Cerebellar cortex (tissue), 1 donor: Measurements from ENCODE around the gene DLX5.
"Not testable (repeated sequence)": the region's sequence is repeated elsewhere in the genome, so short reads cannot be mapped to it uniquely, and the experiment has no call there.

Experiments used
- DNase-seq: peaks from one replicate; pipeline ENCODE4 v3.0.0-alpha.2; 2015; ENCODE audit warnings: low spot score

Gene DLX5

GRCh38 chr7:97024209-97025129, at the start of gene DLX5:
Gene DLX5, minus strand, starts transcription at chr7:97024831. Its CDS starts 208 bp downstream, at chr7:97024623.
- no peak for DNase-seq

GRCh38 chr7:97072025-97072424, 47.4 kb upstream of the DLX5 start:
- DNase-seq: not testable (repeated sequence)

DNA sequence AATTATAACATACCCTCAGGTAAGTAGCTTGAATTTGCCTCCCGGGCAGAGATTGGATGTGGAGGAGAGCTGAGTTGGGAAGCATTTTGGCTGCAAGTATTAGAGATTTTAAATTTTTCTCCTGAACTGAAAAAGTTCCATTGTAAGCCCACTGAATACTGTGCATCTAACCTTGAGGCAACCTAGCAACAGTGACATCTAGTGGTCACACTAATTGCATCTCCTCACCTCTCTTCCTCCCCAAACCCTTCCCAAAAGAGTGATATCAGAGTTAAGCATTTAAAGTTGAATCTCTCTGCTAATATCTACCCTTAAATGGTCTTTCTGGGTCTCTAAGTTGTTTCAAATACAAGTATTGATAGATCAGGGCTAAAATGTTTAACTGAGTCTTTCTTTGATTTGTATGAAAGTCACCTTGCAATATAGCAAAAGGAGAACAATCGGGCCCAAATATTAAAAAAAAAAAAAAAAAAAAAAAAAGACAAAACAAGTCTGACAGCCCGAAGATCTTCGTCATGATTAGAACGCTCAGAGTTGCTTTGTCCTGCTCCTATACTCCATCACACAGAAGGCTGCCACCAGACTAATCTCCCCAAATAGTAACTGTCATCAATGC, 40.4 kb upstream of the DLX5 start:
- DNase-seq: peak; percentile 58

DNA sequence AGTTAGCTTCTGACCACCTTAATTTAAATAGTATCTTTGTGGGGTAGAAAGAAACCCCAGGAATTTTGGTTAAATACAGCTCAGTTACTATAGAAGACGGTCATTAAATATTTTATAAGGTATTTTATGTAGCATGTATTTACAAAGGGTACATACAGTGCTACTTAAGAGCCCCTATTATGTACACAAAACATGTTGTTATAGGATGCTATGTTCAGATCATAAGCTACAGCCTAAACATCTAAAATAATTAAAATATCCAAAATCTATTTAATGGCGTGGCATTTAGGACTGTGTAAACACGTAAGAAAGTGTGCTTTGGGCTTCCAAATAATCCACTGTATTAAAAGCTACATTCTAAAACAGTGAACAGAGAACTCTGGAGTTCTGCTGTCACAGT, 39.4 kb upstream of the DLX5 start:
- no peak for DNase-seq

DNA sequence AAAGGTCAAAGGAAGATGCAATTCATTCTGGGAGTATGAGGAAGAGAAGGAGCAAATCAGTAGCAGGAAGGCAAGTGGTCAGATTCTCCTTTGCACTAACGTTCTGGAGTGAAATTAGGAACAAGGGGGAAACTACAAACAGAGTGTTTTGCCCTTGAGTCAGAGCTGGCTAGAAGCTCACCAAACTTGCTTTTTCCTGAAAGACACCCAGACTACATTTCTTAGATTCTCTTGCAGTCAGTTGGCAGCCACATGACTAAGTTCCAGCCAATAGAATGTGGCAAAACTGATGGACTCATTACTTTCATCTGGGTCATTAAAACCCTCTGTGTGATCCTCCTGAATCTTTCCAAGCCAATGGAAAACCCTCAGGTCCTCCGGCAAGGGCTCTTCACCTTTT, 18.6 kb upstream of the DLX5 start:
- no peak for DNase-seq

DNA sequence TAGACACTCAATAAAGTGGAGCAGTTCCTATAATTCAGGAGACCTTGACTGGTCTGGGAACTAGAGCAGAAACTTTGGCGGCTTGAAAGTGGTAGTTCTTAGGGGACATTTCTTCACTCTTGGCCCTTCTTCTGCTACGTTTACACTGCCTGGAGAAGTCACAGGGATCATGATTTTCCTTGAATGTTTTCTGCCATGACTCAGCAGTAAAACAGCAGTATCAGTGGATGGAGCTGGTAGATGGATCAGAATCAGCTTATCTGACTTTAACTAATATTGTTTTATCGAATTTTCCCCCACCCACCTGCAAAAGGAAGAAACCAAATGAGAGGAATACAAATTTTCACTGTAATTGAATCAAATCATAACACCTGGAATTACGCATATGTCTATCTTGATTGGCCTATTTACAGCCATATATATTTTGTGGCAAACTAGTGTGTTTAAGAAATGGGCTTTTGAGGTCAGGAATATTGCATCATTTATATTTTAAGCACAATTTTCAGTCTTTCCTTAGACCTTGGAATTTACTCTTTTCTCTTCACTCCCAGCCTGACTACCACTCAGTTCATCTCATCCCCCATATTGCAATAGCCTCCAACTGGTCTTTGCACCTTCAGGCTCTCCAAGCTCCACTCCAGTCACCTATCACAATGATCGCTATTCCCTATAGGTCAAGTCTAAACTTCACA, 14.9 kb upstream of the DLX5 start:
- DNase-seq: no peak

DNA sequence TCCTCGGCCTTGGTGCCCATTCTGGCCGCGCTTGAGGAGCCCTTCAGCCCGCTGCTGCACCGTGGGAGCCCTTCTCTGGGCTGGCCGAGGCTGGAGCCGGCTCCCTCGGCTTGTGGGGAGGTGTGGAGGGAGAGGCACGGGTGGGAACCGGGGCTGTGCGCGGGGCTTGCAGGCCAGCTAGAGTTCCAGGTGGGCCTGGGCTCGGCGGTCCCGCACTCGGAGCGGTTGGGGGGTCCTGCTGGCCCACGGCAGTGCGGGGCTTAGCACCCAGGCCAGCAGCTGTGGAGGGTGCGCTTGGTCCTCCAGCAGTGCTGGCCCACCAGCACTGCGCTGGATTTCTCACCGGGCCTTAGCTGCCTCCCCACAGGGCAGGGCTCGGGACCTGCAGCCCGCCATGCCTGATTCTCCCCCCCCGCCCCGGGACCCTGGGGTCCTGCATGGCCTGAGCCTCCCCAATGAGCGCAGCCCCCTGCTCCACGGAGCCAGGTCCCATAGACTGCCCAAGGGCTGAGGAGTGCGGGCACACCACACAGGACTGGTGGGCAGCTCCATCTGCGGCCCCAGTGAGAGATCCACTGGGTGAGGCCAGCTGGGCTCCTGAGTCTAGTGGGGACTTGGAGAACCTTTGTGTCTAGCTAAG, 9.7 kb upstream of the DLX5 start:
- DNase-seq: not testable (repeated sequence)

GRCh38 chr7:97027427-97028234, 3.0 kb upstream of the DLX5 start:
- DNase-seq: peak; percentile 66

GRCh38 chr7:97026715-97027426, 2.2 kb upstream of the DLX5 start:
- no peak for DNase-seq

DNA sequence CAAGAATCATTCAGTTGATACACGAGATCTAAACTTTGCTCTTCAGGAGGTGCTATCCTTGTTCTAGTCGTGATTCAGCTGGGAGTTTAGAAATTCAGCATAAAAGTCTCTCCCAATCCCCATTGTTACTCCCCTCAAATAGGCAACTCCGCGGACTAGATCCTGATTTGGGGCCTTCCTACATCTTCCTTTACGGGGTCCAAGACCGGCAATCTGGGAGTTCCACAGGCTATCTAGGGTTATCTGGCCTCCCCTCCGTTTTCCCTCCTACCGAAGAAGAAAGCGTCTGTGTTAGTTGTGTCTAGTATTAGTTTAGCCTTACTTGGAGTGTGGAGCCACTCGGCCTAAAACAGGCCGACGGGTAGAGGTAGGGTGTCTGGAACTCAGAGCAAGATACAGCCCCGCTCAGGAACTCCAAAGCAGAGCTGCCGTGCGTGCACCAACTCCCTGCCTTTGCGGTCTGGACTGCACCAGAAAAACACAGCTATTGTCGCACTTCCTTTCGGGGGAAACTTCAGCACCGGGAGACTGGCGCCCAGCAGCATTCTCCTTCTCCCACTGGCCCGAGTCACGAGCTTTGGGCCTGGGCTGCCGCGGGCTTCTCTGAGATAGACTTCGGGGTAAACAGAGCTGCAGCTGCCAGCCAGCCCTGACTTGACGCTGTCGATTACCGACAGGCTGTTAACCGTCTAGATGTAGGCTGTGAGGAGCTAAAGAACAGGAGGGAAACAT, 1.5 kb upstream of the DLX5 start:
- DNase-seq: no peak

GRCh38 chr7:97025130-97025499, 484 bp upstream of the DLX5 start:
- DNase-seq: no peak

- no peak for DNase-seq
Measured at GRCh38 chr7:97022491-97023306, 1.9 kb downstream of the DLX5 start.

DNA sequence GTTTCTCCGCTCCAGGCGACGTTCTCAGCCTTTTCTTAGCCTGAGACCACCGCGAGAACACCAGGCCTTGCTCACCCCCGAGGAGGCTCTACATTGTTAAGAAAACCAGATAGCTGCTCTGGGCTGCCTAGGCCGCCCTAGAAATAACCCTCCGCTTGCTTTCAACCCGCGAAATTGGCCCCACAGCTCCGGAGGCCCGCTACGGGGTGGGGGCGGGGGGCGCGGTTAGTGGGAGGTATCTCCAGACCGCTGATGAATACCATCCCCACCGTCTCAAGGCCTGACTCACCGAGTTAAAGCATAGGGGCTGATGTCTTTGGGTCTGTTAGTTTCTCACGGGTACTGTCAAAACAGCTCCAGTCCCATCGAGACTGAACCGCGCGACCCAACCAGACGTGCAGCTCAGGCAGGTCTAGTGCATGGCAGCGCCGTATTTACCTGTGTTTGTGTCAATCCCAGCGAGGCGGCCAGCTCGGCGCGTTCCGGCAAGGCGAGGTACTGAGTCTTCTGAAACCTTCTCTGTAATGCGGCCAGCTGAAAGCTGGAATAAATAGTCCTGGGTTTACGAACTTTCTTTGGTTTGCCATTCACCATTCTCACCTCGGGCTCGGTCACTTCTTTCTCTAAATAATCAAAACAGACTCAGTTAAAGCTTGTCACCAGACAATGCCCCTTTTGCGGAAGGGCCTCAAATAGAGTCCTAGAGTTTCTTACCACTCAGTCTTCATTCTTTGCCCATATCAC, 2.7 kb downstream of the DLX5 start:
- no peak for DNase-seq

DNA sequence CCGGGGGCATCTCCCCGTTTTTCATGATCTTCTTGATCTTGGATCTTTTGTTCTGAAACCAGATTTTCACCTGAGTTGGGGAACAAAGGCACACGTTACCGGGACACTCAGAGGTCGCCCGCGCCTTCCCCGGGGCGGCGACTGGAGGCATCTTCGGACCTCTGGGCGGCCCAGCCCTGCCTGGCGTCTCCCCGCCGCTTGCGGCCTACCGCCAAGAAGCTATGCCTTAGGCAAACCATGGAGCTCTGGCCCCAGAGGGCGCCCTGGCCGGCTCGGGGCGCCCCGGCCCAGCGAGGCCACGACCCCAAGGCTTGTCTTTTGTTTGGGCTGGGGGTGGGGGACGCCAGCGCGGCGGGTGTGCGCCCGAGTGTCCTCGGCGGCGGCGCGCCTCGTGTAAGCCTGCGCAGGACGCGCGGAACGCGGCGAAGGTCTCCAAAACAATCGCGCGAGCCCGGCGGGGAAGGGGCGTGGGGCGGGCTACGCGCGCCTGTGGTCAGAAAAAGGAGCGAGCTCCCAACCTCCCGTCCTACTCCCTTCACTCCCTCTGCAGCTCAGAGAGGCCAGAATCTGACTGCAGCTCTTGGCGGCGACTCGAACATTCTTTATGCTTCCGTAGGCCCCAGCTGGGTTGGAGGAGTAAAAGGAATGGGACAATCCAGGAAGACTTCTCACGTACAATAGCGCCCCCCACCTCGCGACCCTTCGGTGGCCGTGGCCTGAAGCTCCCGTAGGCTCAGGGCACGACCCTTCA, 3.5 kb downstream of the DLX5 start:
- DNase-seq: no peak

GRCh38 chr7:97020601-97020995, 4.0 kb downstream of the DLX5 start:
- DNase-seq: no peak

DNA sequence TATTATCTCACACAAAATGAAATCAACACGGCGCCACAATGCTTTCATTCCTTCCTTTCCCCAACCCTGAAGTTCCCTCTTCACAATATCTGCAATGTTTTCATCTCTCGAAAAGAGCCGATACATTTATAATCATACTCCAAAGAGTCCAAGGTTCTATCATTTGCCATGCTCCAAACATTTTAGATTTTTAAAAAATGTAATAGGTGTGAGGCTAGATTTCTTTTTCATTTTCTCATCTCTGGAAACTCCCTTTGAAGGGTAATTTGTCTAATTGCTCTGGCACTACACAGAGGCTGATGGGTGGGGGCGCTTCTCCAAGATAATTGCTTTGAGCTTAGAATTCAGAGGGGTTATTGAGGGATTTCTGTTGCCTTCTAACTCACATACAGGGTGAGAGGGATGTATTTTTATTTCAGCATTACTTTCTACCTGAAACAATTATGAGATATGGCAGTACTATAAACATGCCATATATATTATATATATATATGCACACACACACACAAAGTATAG, 4.9 kb downstream of the DLX5 start:
- DNase-seq: no peak

GRCh38 chr7:97018791-97019531, 5.7 kb downstream of the DLX5 start:
- DNase-seq: no peak
